RWPE2 (cell line): ENCODE measurements around the gene RGS1.

Experiments used
- ATAC-seq: fragments of 200-7000 bp; cut with Tn5 transposase; 3 replicates; pipeline ENCODE4 v1.9.1; 2021; ENCODE audit warnings: low read depth
- DNase-seq: peaks from one replicate; pipeline ENCODE4 v3.0.0-alpha.2; 2020; ENCODE audit warnings: low spot score
- H3K27ac ChIP-seq: fragments of 450-650 bp; 2 replicates; pipeline ENCODE4 v1.5.1; 2017; ENCODE audit warnings: mild to moderate bottlenecking; ENCODE audit not compliant: poor library complexity, severe bottlenecking
- H3K27me3 ChIP-seq: fragments of 250-450 bp; sonication (Bioruptor Pico); 2 replicates; pipeline ENCODE4 v1.5.1; 2021; ENCODE audit warnings: mild to moderate bottlenecking, moderate library complexity; ENCODE audit not compliant: insufficient read depth, poor library complexity, severe bottlenecking
- H3K36me3 ChIP-seq: fragments of 250-450 bp; sonication (Bioruptor Pico); 2 replicates; pipeline ENCODE4 v1.5.1; 2020; ENCODE audit warnings: low read depth, mild to moderate bottlenecking, moderate library complexity
- H3K4me1 ChIP-seq: fragments of 250-450 bp; sonication (Bioruptor Pico); 2 replicates; pipeline ENCODE4 v1.5.1; 2021; ENCODE audit warnings: mild to moderate bottlenecking, moderate library complexity; ENCODE audit not compliant: insufficient read depth, poor library complexity, severe bottlenecking
- H3K4me3 ChIP-seq: fragments of 250-450 bp; sonication (Bioruptor Pico); 2 replicates; pipeline ENCODE4 v1.5.1; 2021; ENCODE audit warnings: mild to moderate bottlenecking, moderate library complexity; ENCODE audit not compliant: severe bottlenecking
- H3K9me3 ChIP-seq: fragments of 250-450 bp; sonication (Bioruptor Pico); 2 replicates; pipeline ENCODE4 v1.5.1; 2021; ENCODE audit warnings: mild to moderate bottlenecking, moderate library complexity; ENCODE audit not compliant: severe bottlenecking
- CTCF ChIP-seq: fragments of 450-650 bp; IDR thresholded peaks from one replicate; pipeline ENCODE4 v1.5.1; 2017; ENCODE audit warnings: mild to moderate bottlenecking, moderate library complexity; ENCODE audit not compliant: poor library complexity, severe bottlenecking

The RGS1 gene

GRCh38 chr1:192574073-192574472 lies 1.5 kb upstream of the RGS1 start:
- H3K4me3 ChIP-seq, result no peak overlapping the region
- peaks cover 2% of the 10 kb centered on the region for H3K9me3 ChIP-seq
- ATAC-seq (no peak), DNase-seq (no peak)
- TF ChIP-seq CTCF, result no peak
- H3K4me1 ChIP-seq, result no peaks in the 10 kb centered on the region
- no peaks in the 10 kb centered on the region for H3K27me3 ChIP-seq
- H3K36me3 ChIP-seq, result no peaks in the 10 kb centered on the region
- H3K27ac ChIP-seq, result no peak overlapping the region

- Histone ChIP-seq H3K9me3 (no peaks in the 10 kb centered on the region), H3K27me3 (no peaks in the 10 kb centered on the region), H3K27ac (no peak overlapping the region), H3K4me3 (no peak overlapping the region), H3K36me3 (no peaks in the 10 kb centered on the region), H3K4me1 (no peaks in the 10 kb centered on the region)
- no peak for ATAC-seq
- no peak for DNase-seq
- no peak for TF ChIP-seq CTCF
These were observed 894 bp downstream of the RGS1 start for GRCh38 chr1:192576190-192577144.

GRCh38 chr1:192577145-192578140 lies 1.9 kb downstream of the RGS1 start:
- no peaks in the 10 kb centered on the region for H3K9me3 ChIP-seq
- H3K27me3 ChIP-seq, result no peaks in the 10 kb centered on the region
- ATAC-seq (no peak), DNase-seq (no peak)
- H3K36me3 ChIP-seq, result no peaks in the 10 kb centered on the region
- no peaks in the 10 kb centered on the region for H3K4me1 ChIP-seq
- H3K4me3 ChIP-seq, result no peak overlapping the region
- TF ChIP-seq CTCF, result no peak
- no peak overlapping the region for H3K27ac ChIP-seq

- DNase-seq (no peak), ATAC-seq (no peak)
- Histone ChIP-seq H3K4me3 (no peak overlapping the region), H3K9me3 (no peaks in the 10 kb centered on the region), H3K27me3 (no peaks in the 10 kb centered on the region), H3K4me1 (no peaks in the 10 kb centered on the region), H3K36me3 (no peaks in the 10 kb centered on the region), H3K27ac (no peak overlapping the region)
- no peak for TF ChIP-seq CTCF
These were observed 2.8 kb downstream of the RGS1 start for GRCh38 chr1:192578144-192578909.
